Measurements from ENCODE around the gene WBP2NL.
"Not testable (repeated sequence)": the region's sequence is repeated elsewhere in the genome, so short reads cannot be mapped to it uniquely, and the experiment has no call there.

WBP2NL gene

DNA sequence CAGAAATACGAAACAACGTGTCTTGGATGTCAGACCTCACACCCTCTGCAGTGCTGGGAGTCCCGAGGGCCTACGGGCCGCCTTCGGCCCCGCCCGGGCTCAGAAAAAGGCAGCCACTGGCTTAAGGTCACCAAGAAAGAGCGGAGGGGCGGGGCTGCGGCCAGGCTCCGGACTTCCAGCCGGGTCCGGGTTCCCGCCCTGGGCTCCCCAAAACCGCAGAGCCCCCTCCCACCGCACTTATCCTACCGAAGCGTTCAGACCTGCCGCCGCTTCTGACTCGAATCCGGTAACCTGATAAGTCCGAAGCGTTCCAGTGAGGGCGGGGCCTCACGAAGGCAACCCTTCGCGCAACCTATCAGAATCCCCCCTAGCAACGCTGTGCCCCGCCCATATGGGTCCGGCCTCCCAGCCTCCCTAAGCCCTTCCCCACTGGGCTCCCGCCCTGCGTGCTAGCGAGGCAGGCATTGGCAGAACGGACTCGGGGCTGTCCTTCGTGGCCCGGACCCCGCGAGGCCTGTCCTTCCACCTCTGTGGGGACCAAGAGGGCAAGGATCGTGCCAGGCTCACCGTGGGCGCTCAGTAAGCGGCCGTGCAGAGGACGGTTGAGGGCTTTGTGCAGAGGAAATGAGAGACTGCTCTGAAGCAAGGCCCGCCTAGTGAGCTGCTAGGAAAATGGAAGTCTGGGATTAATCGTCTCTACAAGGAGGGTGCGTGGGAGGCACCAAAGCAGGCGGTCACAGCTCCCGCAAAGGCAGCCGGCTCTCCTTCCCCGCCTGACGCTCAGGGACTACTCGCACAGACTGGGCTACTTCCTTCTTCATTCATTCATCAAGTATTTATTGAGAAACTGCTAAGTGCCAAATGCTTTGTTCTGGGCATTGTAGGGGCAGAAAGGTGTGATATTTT lies 72.2 kb downstream of the WBP2NL start, which contains the start of gene NAGA:
NAGA (minus strand) TSS at position 296 of the 906 bp plus-strand sequence. CDS start 515 bp downstream, outside the sequence.
- in situ Hi-C loops (cut with MboI; ENCODE audit: low sequenced_read_pairs) = no loop called here

DNA sequence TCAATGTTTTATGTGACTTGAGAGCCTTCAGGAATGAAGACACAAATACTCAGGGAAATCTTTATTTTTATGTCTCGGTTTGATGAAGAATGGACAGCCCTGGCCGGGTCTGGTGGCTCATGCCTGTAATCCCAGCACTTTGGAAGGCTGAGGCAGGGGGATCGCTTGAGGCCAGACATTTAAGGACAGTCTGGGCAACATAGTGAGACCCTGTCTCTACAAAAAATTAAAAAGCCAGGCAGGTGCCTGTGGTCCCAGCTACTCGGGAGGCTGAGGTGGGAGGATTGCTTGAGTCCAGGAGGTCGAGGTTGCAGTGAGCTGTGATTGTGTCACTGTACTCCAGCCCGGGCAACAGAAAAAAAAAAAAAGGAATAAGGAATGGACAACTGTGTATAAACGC lies 72.9 kb downstream of the WBP2NL start:
- in situ Hi-C loops (cut with MboI; ENCODE audit: low sequenced_read_pairs) = not testable (repeated sequence)

DNA sequence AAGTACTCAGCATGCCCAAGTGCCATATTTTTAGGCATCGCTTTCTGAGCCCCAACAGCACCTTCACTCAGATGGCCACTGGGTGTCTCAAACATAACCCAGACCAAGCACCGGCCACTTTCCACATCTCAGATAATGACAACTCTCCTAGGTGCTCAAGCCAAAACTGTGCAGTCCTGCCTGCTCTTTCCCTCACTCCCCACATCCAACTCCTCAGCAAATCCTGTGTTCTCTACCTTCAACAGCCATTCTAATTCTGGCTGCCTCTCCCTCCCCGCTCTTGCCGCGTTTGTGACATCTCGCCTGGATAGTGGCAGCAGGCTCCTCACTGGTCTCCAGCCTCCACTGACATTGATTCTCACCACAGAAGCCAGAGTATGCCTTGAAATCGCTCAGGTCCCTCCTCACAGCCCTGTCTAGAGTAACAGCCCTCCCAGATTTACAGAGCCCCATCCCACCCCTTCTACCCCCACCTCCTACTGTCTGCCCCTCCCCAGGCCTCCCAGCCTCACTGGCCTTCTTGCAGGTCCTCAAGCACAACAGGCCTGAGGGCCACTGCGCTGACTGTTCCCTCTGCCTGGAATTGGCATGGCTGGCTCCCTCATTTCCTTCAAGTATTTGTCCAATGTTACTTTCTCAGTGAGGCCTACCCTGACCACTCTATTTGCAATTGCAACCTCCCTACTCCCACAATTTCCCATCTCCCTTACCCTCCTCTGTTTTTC lies 74.2 kb downstream of the WBP2NL start:
- in situ Hi-C loops (cut with MboI; ENCODE audit: low sequenced_read_pairs) = no loop called here

DNA sequence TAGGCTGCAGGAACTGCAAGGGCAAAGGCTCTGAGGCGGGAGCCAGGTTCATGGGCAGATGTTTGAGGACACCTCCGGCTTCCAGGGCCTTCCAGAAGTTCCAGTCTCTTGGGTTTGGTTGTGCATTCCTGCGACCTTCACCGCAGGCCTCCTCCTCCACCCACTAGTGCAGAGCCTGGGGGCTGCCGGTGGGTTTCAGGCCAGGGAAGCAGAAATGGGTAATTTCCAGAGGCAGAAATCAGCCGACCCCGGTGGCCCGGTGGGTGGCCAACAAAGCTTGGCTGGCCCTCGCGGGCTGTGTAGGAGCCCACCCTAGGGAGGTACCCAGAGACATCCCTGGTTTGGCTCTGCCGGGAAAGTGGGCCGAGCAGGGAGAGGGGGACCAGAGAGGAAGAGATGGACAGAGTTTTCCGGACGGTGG lies 75.0 kb downstream of the WBP2NL start:
- in situ Hi-C loops (cut with MboI; ENCODE audit: low sequenced_read_pairs) = no loop called here

DNA sequence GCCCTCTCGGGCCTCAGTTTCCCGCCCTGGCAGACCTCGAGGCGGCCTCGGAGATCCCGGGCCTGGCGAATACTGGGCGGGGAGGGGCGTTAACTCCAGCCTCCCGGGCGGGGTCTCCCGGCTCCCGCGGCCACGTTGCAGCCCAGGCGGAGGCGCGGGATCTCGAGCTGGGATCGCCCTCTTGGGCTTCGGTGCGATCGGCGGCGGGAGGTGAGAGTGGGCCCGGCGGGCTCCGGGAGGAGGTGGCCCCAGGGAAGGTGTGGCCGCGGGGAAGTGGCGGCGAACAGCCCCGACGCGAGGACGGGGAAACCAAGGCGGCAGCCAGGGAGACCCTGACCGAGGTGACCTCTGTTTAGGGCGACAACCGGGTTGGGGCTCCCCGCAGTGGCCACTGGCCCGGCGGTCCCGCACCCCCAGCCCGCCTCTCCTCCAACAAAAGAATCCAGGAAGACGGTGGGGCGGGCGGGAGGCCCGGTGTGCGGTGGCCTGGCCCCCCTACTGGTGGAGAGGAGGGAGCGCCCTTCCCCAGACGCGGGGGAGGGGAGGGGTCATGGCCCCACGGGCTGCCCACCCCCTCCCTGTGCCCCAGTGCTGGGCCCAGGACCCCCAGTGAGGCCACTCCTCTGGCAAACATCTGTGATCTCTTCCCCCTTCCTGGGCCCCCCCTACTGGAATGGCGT lies 75.7 kb downstream of the WBP2NL start, which contains the start of gene PHETA2:
PHETA2 (plus strand) TSS at position 117 of the 680 bp plus-strand sequence. CDS start 3,046 bp downstream, outside the sequence.
- in situ Hi-C loops (cut with MboI; ENCODE audit: low sequenced_read_pairs) = no loop called here

DNA sequence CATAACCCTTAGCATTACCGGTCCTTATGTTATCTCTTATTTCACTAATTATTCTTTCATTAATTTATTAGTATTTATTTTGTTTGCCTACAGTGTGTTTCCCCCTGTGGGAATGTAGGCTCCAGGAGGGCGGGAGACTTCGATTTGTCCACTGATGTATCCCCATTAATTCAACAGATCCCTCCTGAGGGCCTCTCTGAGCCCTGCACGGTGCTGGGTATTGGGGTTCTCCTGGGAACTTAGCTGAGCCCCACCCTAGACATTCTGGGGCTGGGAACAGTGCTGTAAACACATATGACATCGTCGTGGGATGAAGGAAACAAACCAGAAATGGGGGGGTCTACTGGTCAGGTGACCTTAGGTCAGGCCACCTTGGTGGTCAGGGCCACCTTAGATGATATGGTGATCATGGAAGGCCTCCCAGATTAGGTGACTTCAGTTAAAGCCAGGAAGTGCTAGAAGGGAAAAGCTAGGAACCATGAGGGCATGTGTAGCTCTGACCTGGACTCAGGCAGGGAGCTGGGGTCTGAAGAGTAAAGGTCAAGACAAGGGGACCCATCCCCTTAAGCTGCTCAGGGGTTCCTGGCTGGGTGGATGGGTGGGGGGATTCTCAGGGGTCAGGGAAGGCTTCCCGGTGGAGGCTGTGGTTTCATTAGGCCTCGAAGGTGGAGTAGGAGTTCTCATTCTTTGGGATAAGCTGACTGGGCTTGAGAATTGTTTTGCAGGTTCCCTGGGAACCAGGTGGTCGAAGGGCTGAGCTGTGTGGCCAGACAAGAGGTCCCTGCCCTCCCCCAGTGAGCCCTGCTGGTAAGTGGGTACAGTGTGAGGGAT lies 76.5 kb downstream of the WBP2NL start:
- in situ Hi-C loops (cut with MboI; ENCODE audit: low sequenced_read_pairs) = no loop called here

DNA sequence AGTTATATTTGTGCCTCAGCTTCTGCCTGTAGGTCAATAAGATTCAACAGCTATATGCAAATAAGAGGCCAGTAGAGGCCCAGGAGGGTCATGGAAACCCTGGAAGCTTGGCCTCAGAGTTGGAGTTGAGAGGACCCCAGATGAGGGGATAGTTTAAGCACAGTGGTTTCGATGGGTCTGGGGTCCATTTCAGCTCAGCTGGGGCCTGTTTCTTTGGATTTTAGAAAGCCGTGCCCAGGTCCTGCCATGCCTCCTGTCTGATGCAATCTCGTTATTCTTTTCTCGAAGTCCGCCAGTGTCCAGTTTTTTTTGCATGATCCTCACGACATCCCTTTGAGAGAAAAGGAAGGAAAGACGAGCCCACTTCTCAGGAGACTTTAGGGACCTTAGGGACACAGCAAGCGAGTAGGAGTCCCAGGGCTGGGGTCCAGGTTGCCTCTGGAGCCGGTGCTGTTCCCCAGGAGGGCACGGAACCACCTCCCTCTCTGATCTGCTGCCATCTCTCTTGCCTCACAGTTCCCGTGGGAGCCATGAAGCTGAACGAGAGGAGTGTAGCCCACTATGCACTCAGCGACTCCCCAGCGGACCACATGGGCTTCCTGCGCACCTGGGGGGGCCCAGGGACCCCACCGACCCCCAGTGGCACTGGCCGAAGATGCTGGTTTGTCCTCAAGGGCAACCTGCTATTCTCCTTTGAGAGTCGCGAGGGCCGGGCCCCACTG lies 78.3 kb downstream of the WBP2NL start:
- in situ Hi-C loops (cut with MboI; ENCODE audit: low sequenced_read_pairs) = no loop called here

DNA sequence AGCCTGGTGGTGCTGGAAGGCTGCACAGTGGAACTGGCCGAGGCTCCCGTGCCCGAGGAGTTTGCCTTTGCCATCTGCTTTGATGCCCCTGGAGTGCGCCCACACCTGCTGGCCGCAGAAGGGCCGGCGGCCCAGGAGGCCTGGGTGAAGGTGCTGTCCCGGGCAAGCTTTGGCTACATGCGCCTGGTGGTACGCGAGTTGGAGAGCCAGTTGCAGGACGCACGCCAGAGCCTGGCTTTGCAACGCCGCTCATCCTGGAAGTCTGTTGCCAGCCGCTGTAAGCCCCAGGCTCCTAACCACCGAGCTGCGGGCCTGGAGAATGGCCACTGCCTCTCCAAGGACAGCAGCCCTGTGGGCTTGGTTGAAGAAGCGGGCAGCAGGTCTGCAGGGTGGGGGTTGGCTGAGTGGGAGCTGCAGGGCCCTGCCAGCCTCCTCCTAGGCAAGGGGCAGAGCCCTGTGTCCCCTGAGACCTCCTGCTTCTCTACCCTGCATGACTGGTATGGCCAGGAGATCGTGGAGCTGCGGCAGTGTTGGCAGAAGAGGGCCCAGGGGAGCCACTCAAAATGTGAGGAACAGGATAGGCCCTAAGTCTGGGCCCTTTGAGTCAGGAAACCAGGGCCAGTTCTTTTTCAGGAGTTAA lies 79.0 kb downstream of the WBP2NL start:
- in situ Hi-C loops (cut with MboI; ENCODE audit: low sequenced_read_pairs) = no loop called here

All from hTERT RPE-1 (cell line).